SK-N-SH (cell line): ENCODE data around the gene ZCCHC7. TPM values are rescaled to one million over a fixed set of nuclear protein-coding genes. Genes with fewer than 3 reads are reported as not detected.

Experiments used
- CTCF ChIA-PET: fragments of 300-600, 350-600 bp; formaldehyde crosslinking; extraction: SDS; loops from one replicate; lab custom pipeline; 2021; lab: Yijun Ruan, JAX
- POLR2A ChIA-PET: fragments of 350-600 bp; sonication (Branson Sonifier 250); formaldehyde crosslinking; extraction: SDS; loops from one replicate; lab custom pipeline; 2020; ENCODE audit warnings: antibody characterized with exemption, inconsistent platforms; lab: Yijun Ruan, JAX
- DNase-seq: peaks from one replicate; pipeline ENCODE4 v3.0.0; 2012
- H2AFZ ChIP-seq: fragments of 200-600 bp; sonication (generic); 2 replicates; pipeline ENCODE4 v1.8.1; 2016; ENCODE audit warnings: antibody characterized with exemption, mild to moderate bottlenecking, low read depth
- H3F3A ChIP-seq: fragments of 200-600 bp; sonication (generic); replicated peaks from 2 replicates; pipeline ENCODE3; 2016; ENCODE audit warnings: antibody characterized with exemption, mild to moderate bottlenecking; ENCODE audit not compliant: insufficient read depth
- H3K27ac ChIP-seq, 2 experiments: fragments of 200-500 bp in 1 of 2; fragments of 200-600 bp in 1 of 2; sonication (Bioruptor generic) in 1 of 2; sonication (generic), shearing (Covaris generic) in 1 of 2; 2 replicates each; pipeline versions ENCODE4 v1.5.1 to v1.6.1; 2014 to 2016; ENCODE audit warnings: low read depth in 2 of 2, inconsistent platforms in 1 of 2, low read length in 1 of 2, mild to moderate bottlenecking in 1 of 2, mixed read lengths in 1 of 2
- H3K27me3 ChIP-seq: fragments of 200-600 bp; sonication (generic), shearing (Covaris generic); 2 replicates; pipeline ENCODE4 v1.6.1; 2016; ENCODE audit warnings: mixed run types; ENCODE audit not compliant: insufficient read depth
- H3K36me3 ChIP-seq, 2 experiments: fragments of 200-500 bp in 1 of 2; fragments of 200-600 bp in 1 of 2; sonication (Bioruptor generic) in 1 of 2; sonication (generic) in 1 of 2; replicated peaks in 1 of 2; 2 replicates each; pipeline versions ENCODE3 to v1.5.1; 2014 to 2016; ENCODE audit warnings: low read length in 1 of 2, mild to moderate bottlenecking in 1 of 2; ENCODE audit not compliant: insufficient read depth in 2 of 2, control insufficient read depth in 1 of 2
- H3K4me1 ChIP-seq, 2 experiments: fragments of 200-500 bp in 1 of 2; fragments of 200-600 bp in 1 of 2; sonication (Bioruptor generic) in 1 of 2; sonication (generic), shearing (Covaris generic) in 1 of 2; 2 replicates each; pipeline versions ENCODE4 v1.5.1 to v1.6.1; 2014 to 2016; ENCODE audit warnings: low read depth in 1 of 2, low read length in 1 of 2, mixed run types in 1 of 2; ENCODE audit not compliant: insufficient read depth in 2 of 2, control insufficient read depth in 1 of 2
- H3K4me2 ChIP-seq: fragments of 200-600 bp; sonication (generic), shearing (Covaris generic); 2 replicates; pipeline ENCODE4 v1.6.1; 2017; ENCODE audit warnings: mixed run types
- H3K4me3 ChIP-seq, 2 experiments: fragments of 200-500 bp in 1 of 2; fragments of 200-600 bp in 1 of 2; sonication (Bioruptor generic) in 1 of 2; sonication (generic), shearing (Covaris generic) in 1 of 2; 2 replicates each; pipeline versions ENCODE4 v1.5.1 to v1.8.1; 2014 to 2016; ENCODE audit warnings: low read depth in 2 of 2, inconsistent platforms in 1 of 2, low read length in 1 of 2, mild to moderate bottlenecking in 1 of 2, mixed read lengths in 1 of 2, moderate library complexity in 1 of 2
- H3K79me2 ChIP-seq: fragments of 200-600 bp; sonication (generic); 2 replicates; pipeline ENCODE4 v1.8.1; 2017; ENCODE audit warnings: mild to moderate bottlenecking; ENCODE audit not compliant: insufficient read depth
- H3K9ac ChIP-seq: fragments of 200-600 bp; sonication (generic); 2 replicates; pipeline ENCODE4 v1.6.1; 2017; ENCODE audit warnings: mixed run types
- H3K9me2 ChIP-seq: fragments of 200-600 bp; sonication (generic); 2 replicates; pipeline ENCODE4 v1.6.1; 2017; ENCODE audit warnings: mixed run types
- H3K9me3 ChIP-seq: fragments of 200-600 bp; sonication (generic); 2 replicates; pipeline ENCODE4 v1.6.1; 2017; ENCODE audit warnings: mixed run types, mild to moderate bottlenecking, moderate library complexity
- H4K20me1 ChIP-seq: fragments of 200-600 bp; sonication (generic); 2 replicates; pipeline ENCODE4 v1.6.1; 2017; ENCODE audit warnings: mild to moderate bottlenecking, mixed run types; ENCODE audit not compliant: insufficient read depth
- FOSL2 ChIP-seq: IDR thresholded peaks from 2 replicates; pipeline ENCODE4 v1.4.0; 2012; ENCODE audit warnings: low read depth, mild to moderate bottlenecking, moderate library complexity, borderline replicate concordance
- FOXM1 ChIP-seq: IDR thresholded peaks from 2 replicates; pipeline ENCODE4 v1.4.0; 2012; ENCODE audit warnings: low read depth, mild to moderate bottlenecking
- GABPA ChIP-seq: IDR thresholded peaks from 2 replicates; pipeline ENCODE4 v1.4.0; 2012; ENCODE audit warnings: low read depth, mild to moderate bottlenecking
- MEF2A ChIP-seq: IDR thresholded peaks from 2 replicates; pipeline ENCODE4 v1.4.0; 2012; ENCODE audit warnings: low read depth, borderline replicate concordance
- NFIC ChIP-seq: IDR thresholded peaks from 2 replicates; pipeline ENCODE4 v1.4.0; 2012; ENCODE audit warnings: borderline replicate concordance
- NRF1 ChIP-seq: IDR thresholded peaks from 2 replicates; pipeline ENCODE4 v1.6.1; 2012; ENCODE audit warnings: low read depth, mild to moderate bottlenecking, low read length
- POLR2AphosphoS5 ChIP-seq: IDR thresholded peaks from 2 replicates; pipeline ENCODE4 v1.6.1; 2012; ENCODE audit warnings: low read depth, low read length
- RXRA ChIP-seq: IDR thresholded peaks from 2 replicates; pipeline ENCODE4 v1.4.0; 2012; ENCODE audit warnings: low read depth, mild to moderate bottlenecking, borderline replicate concordance
- TAF1 ChIP-seq: IDR thresholded peaks from 2 replicates; pipeline ENCODE4 v1.6.1; 2012; ENCODE audit warnings: low read depth, mild to moderate bottlenecking, low read length, moderate library complexity, borderline replicate concordance
- TCF12 ChIP-seq: IDR thresholded peaks from 2 replicates; pipeline ENCODE4 v1.4.0; 2012
- TEAD4 ChIP-seq: IDR thresholded peaks from 2 replicates; pipeline ENCODE4 v1.4.0; 2012; ENCODE audit warnings: mild to moderate bottlenecking, borderline replicate concordance; ENCODE audit not compliant: insufficient read depth
- WGBS: methylation state at CpG from one replicate; pipeline ENCODE4 v1.1.6; 2017; ENCODE audit warnings: low lambda C conversion rate; 5-methylcytosine and 5-hydroxymethylcytosine counted together
- polyA plus RNA-seq, 3 experiments: library from polyadenylated mRNA; depleted of rRNA; stranded (reverse); fragments of >200 nt; gene quantifications; 2 replicates each; pipeline ENCODE4 v1.2.3, GENCODE V29; 2012
- TF ChIP-seq, protein P1 (sequence below): IDR thresholded peaks from 2 replicates; pipeline ENCODE4 v1.4.0; 2012; ENCODE audit warnings: low read depth, borderline replicate concordance
- TF ChIP-seq, protein P2 (sequence below): fragments of 150-350 bp; IDR thresholded peaks from 2 replicates; pipeline ENCODE4 v1.6.1; 2017; ENCODE audit warnings: antibody characterized with exemption, low read length, low read depth, borderline replicate concordance
- TF ChIP-seq, protein P3 (sequence below): fragments of 200-600 bp; sonication (generic); IDR thresholded peaks from 2 replicates; pipeline ENCODE4 v1.6.1; 2017; ENCODE audit warnings: antibody characterized with exemption, mild to moderate bottlenecking, moderate library complexity
- TF ChIP-seq, protein P4 (sequence below): IDR thresholded peaks from 2 replicates; pipeline ENCODE4; 2012

Gene ZCCHC7
- polyA plus RNA-seq, 1 of the 3 experiments (the other 2 are of a cell fraction): 12.6 TPM

DNA sequence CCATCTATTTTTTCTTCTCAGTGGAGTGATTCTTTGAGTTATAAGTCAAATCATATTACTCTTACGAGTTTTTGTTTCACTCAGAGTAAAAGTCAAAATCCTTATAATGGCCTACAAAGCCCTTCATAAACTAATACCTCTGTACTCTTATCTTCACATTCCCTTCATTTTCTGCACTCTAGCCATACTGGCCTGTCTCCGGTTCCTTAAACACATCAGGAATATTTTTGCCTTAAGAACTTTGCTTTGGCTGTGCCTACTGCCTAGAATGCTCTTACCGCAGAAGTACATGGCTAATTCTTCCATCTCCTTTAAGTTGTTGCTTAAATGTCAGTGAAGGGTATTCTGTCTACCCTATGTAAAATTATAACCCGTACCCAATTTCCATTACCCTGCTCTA is 169.3 kb downstream of the ZCCHC7 start:
- Histone ChIP-seq H3K9me2 (no peaks in the 10 kb centered on the region), H3K79me2 (peaks cover 40% of the 10 kb centered on the region), H3K9ac (no peak overlapping the region), H2AFZ (no peak overlapping the region), H3K36me3 (peaks cover 0 to 3% of the 10 kb centered on the region in 2 experiments), H3F3A (peaks cover 41% of the 10 kb centered on the region), H3K4me3 (no peak overlapping the region), H3K9me3 (peaks cover 4% of the 10 kb centered on the region; the same call in 1 of the 2 replicates), H3K27me3 (no peaks in the 10 kb centered on the region), H3K4me2 (no peak overlapping the region), H4K20me1 (no peaks in the 10 kb centered on the region), H3K27ac (peak overlapping the region in 1 of 2 experiments; percentile 98; a peak in 2 of 4 replicates), H3K4me1 (peaks cover 6 to 36% of the 10 kb centered on the region in 2 experiments; a peak in 3 of 4 replicates)
- TF ChIP-seq, protein P1, sequence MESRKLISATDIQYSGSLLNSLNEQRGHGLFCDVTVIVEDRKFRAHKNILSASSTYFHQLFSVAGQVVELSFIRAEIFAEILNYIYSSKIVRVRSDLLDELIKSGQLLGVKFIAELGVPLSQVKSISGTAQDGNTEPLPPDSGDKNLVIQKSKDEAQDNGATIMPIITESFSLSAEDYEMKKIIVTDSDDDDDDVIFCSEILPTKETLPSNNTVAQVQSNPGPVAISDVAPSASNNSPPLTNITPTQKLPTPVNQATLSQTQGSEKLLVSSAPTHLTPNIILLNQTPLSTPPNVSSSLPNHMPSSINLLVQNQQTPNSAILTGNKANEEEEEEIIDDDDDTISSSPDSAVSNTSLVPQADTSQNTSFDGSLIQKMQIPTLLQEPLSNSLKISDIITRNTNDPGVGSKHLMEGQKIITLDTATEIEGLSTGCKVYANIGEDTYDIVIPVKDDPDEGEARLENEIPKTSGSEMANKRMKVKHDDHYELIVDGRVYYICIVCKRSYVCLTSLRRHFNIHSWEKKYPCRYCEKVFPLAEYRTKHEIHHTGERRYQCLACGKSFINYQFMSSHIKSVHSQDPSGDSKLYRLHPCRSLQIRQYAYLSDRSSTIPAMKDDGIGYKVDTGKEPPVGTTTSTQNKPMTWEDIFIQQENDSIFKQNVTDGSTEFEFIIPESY: no peak
- TF ChIP-seq TCF12 (no peak), FOXM1 (no peak), MEF2A (no peak), FOSL2 (no peak), GABPA (no peak), TEAD4 (no peak), TAF1 (no peak), NFIC (no peak), NRF1 (no peak), POLR2AphosphoS5 (no peak), RXRA (no peak)
- TF ChIP-seq, protein P2, sequence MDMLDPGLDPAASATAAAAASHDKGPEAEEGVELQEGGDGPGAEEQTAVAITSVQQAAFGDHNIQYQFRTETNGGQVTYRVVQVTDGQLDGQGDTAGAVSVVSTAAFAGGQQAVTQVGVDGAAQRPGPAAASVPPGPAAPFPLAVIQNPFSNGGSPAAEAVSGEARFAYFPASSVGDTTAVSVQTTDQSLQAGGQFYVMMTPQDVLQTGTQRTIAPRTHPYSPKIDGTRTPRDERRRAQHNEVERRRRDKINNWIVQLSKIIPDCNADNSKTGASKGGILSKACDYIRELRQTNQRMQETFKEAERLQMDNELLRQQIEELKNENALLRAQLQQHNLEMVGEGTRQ: no peak
- TF ChIP-seq, protein P3, sequence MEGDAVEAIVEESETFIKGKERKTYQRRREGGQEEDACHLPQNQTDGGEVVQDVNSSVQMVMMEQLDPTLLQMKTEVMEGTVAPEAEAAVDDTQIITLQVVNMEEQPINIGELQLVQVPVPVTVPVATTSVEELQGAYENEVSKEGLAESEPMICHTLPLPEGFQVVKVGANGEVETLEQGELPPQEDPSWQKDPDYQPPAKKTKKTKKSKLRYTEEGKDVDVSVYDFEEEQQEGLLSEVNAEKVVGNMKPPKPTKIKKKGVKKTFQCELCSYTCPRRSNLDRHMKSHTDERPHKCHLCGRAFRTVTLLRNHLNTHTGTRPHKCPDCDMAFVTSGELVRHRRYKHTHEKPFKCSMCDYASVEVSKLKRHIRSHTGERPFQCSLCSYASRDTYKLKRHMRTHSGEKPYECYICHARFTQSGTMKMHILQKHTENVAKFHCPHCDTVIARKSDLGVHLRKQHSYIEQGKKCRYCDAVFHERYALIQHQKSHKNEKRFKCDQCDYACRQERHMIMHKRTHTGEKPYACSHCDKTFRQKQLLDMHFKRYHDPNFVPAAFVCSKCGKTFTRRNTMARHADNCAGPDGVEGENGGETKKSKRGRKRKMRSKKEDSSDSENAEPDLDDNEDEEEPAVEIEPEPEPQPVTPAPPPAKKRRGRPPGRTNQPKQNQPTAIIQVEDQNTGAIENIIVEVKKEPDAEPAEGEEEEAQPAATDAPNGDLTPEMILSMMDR: no peak
- TF ChIP-seq, protein P4, sequence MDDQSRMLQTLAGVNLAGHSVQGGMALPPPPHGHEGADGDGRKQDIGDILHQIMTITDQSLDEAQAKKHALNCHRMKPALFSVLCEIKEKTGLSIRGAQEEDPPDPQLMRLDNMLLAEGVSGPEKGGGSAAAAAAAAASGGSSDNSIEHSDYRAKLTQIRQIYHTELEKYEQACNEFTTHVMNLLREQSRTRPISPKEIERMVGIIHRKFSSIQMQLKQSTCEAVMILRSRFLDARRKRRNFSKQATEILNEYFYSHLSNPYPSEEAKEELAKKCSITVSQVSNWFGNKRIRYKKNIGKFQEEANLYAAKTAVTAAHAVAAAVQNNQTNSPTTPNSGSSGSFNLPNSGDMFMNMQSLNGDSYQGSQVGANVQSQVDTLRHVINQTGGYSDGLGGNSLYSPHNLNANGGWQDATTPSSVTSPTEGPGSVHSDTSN: no peak
- POLR2A ChIA-PET: no interaction called here
- 97% methylated on average over 4 of the region's 4 CpGs for WGBS
- CTCF ChIA-PET: no interaction called here
- DNase-seq: no peak
